ENCODE measurements around the gene ARRB1.
A peak's percentile ranks its signal among the peaks of the same experiment; 100 is the strongest.
"Not testable (repeated sequence)": the region's sequence is repeated elsewhere in the genome, so short reads cannot be mapped to it uniquely, and the experiment has no call there.

The ARRB1 gene

GRCh38 chr11:75341612-75342011 lies 9.8 kb downstream of the ARRB1 start:
- no peaks in the 10 kb centered on the region for H3K27me3 ChIP-seq (ENCODE audit: low read depth, low read length)
- H3K36me3 ChIP-seq (ENCODE audit: control insufficient read depth in 1 of 2, insufficient read depth in 2 of 2, low read length in 2 of 2) = no peaks in the 10 kb centered on the region
- H3K27ac ChIP-seq (ENCODE audit: low read length) = peak overlapping the region; percentile 83
- peaks cover 82 to 98% of the 10 kb centered on the region in 2 donors for H3K4me1 ChIP-seq (ENCODE audit: control insufficient read depth in 1 of 2, insufficient read depth in 2 of 2, low read length in 2 of 2)
- H3K9me3 ChIP-seq (ENCODE audit: control insufficient read depth in 1 of 2, low read length in 2 of 2) = no peaks in the 10 kb centered on the region
- peak overlapping the region in 1 of 2 donors; percentile 6 for H3K4me3 ChIP-seq (ENCODE audit: low read depth in 1 of 2, low read length in 2 of 2)

- peak overlapping the region; percentile 79 for H3K27ac ChIP-seq (ENCODE audit: low read length)
- peak overlapping the region; percentile 8 to 44 for H3K4me3 ChIP-seq (ENCODE audit: low read depth in 1 of 2, low read length in 2 of 2)
- no peaks in the 10 kb centered on the region for H3K9me3 ChIP-seq (ENCODE audit: control insufficient read depth in 1 of 2, low read length in 2 of 2)
- peaks cover 72 to 97% of the 10 kb centered on the region in 2 donors for H3K4me1 ChIP-seq (ENCODE audit: control insufficient read depth in 1 of 2, insufficient read depth in 2 of 2, low read length in 2 of 2)
- H3K36me3 ChIP-seq (ENCODE audit: control insufficient read depth in 1 of 2, insufficient read depth in 2 of 2, low read length in 2 of 2) = no peaks in the 10 kb centered on the region
- H3K27me3 ChIP-seq (ENCODE audit: low read depth, low read length) = no peaks in the 10 kb centered on the region
These were observed 11.6 kb downstream of the ARRB1 start for GRCh38 chr11:75339685-75340409.

- peak overlapping the region; percentile 79 for H3K27ac ChIP-seq (ENCODE audit: low read length)
- no peaks in the 10 kb centered on the region for H3K36me3 ChIP-seq (ENCODE audit: control insufficient read depth in 1 of 2, insufficient read depth in 2 of 2, low read length in 2 of 2)
- H3K4me3 ChIP-seq (ENCODE audit: low read depth in 1 of 2, low read length in 2 of 2) = peak overlapping the region in 1 of 2 donors; percentile 6
- no peaks in the 10 kb centered on the region for H3K9me3 ChIP-seq (ENCODE audit: control insufficient read depth in 1 of 2, low read length in 2 of 2)
- H3K4me1 ChIP-seq (ENCODE audit: control insufficient read depth in 1 of 2, insufficient read depth in 2 of 2, low read length in 2 of 2) = peaks cover 70 to 97% of the 10 kb centered on the region in 2 donors
- H3K27me3 ChIP-seq (ENCODE audit: low read depth, low read length) = no peaks in the 10 kb centered on the region
These were observed 12.8 kb downstream of the ARRB1 start for GRCh38 chr11:75338516-75339208.

GRCh38 chr11:75337195-75337654 lies 14.2 kb downstream of the ARRB1 start:
- H3K4me1 ChIP-seq (ENCODE audit: control insufficient read depth in 1 of 2, insufficient read depth in 2 of 2, low read length in 2 of 2) = peaks cover 63 to 95% of the 10 kb centered on the region in 2 donors
- peak overlapping the region; percentile 68 for H3K27ac ChIP-seq (ENCODE audit: low read length)
- H3K9me3 ChIP-seq (ENCODE audit: control insufficient read depth in 1 of 2, low read length in 2 of 2) = no peaks in the 10 kb centered on the region
- no peak overlapping the region for H3K4me3 ChIP-seq (ENCODE audit: low read depth in 1 of 2, low read length in 2 of 2)
- H3K36me3 ChIP-seq (ENCODE audit: control insufficient read depth in 1 of 2, insufficient read depth in 2 of 2, low read length in 2 of 2) = no peaks in the 10 kb centered on the region
- no peaks in the 10 kb centered on the region for H3K27me3 ChIP-seq (ENCODE audit: low read depth, low read length)

GRCh38 chr11:75334976-75335375 lies 16.5 kb downstream of the ARRB1 start:
- Histone ChIP-seq H3K27ac (ENCODE audit: low read length) (peak overlapping the region; percentile 44), H3K4me1 (ENCODE audit: control insufficient read depth in 1 of 2, insufficient read depth in 2 of 2, low read length in 2 of 2) (peaks cover 54 to 82% of the 10 kb centered on the region in 2 donors)

GRCh38 chr11:75334402-75334891 lies 17.0 kb downstream of the ARRB1 start:
- Histone ChIP-seq H3K4me1 (ENCODE audit: control insufficient read depth in 1 of 2, insufficient read depth in 2 of 2, low read length in 2 of 2) (peaks cover 52 to 82% of the 10 kb centered on the region in 2 donors), H3K27me3 (ENCODE audit: low read depth, low read length) (no peaks in the 10 kb centered on the region), H3K27ac (ENCODE audit: low read length) (no peak overlapping the region), H3K4me3 (ENCODE audit: low read depth in 1 of 2, low read length in 2 of 2) (no peak overlapping the region), H3K9me3 (ENCODE audit: control insufficient read depth in 1 of 2, low read length in 2 of 2) (no peaks in the 10 kb centered on the region), H3K36me3 (ENCODE audit: control insufficient read depth in 1 of 2, insufficient read depth in 2 of 2, low read length in 2 of 2) (no peaks in the 10 kb centered on the region)

More at GRCh38 chr11:75334976-75335375, 16.5 kb downstream of the ARRB1 start:
- Histone ChIP-seq H3K9me3 (ENCODE audit: control insufficient read depth in 1 of 2, low read length in 2 of 2) (no peaks in the 10 kb centered on the region), H3K4me3 (ENCODE audit: low read depth in 1 of 2, low read length in 2 of 2) (no peak overlapping the region), H3K36me3 (ENCODE audit: control insufficient read depth in 1 of 2, insufficient read depth in 2 of 2, low read length in 2 of 2) (no peaks in the 10 kb centered on the region), H3K27me3 (ENCODE audit: low read depth, low read length) (no peaks in the 10 kb centered on the region)

GRCh38 chr11:75333807-75334140 lies 17.7 kb downstream of the ARRB1 start:
- Histone ChIP-seq H3K9me3 (ENCODE audit: control insufficient read depth in 1 of 2, low read length in 2 of 2) (no peaks in the 10 kb centered on the region), H3K27me3 (ENCODE audit: low read depth, low read length) (no peaks in the 10 kb centered on the region), H3K27ac (ENCODE audit: low read length) (peak overlapping the region; percentile 65), H3K36me3 (ENCODE audit: control insufficient read depth in 1 of 2, insufficient read depth in 2 of 2, low read length in 2 of 2) (no peaks in the 10 kb centered on the region), H3K4me3 (ENCODE audit: low read depth in 1 of 2, low read length in 2 of 2) (no peak overlapping the region), H3K4me1 (ENCODE audit: control insufficient read depth in 1 of 2, insufficient read depth in 2 of 2, low read length in 2 of 2) (peaks cover 49 to 82% of the 10 kb centered on the region in 2 donors)

GRCh38 chr11:75333022-75333806 lies 18.2 kb downstream of the ARRB1 start:
- no peak overlapping the region for H3K4me3 ChIP-seq (ENCODE audit: low read depth in 1 of 2, low read length in 2 of 2)
- H3K36me3 ChIP-seq (ENCODE audit: control insufficient read depth in 1 of 2, insufficient read depth in 2 of 2, low read length in 2 of 2) = no peaks in the 10 kb centered on the region
- H3K4me1 ChIP-seq (ENCODE audit: control insufficient read depth in 1 of 2, insufficient read depth in 2 of 2, low read length in 2 of 2) = peaks cover 49 to 84% of the 10 kb centered on the region in 2 donors
- H3K9me3 ChIP-seq (ENCODE audit: control insufficient read depth in 1 of 2, low read length in 2 of 2) = no peaks in the 10 kb centered on the region
- peak overlapping the region; percentile 65 for H3K27ac ChIP-seq (ENCODE audit: low read length)
- no peaks in the 10 kb centered on the region for H3K27me3 ChIP-seq (ENCODE audit: low read depth, low read length)

- not testable (repeated sequence) for H3K9me3 ChIP-seq (ENCODE audit: control insufficient read depth in 1 of 2, low read length in 2 of 2); H3K27ac ChIP-seq (ENCODE audit: low read length); H3K36me3 ChIP-seq (ENCODE audit: control insufficient read depth in 1 of 2, insufficient read depth in 2 of 2, low read length in 2 of 2); H3K4me3 ChIP-seq (ENCODE audit: low read depth in 1 of 2, low read length in 2 of 2); H3K27me3 ChIP-seq (ENCODE audit: low read depth, low read length)
- peaks cover 39 to 77% of the 10 kb centered on the region in 2 donors for H3K4me1 ChIP-seq (ENCODE audit: control insufficient read depth in 1 of 2, insufficient read depth in 2 of 2, low read length in 2 of 2)
These were observed 19.7 kb downstream of the ARRB1 start for GRCh38 chr11:75331761-75332160.

GRCh38 chr11:75331304-75331703 lies 20.2 kb downstream of the ARRB1 start:
- not testable (repeated sequence) for H3K27me3 ChIP-seq (ENCODE audit: low read depth, low read length); H3K36me3 ChIP-seq (ENCODE audit: control insufficient read depth in 1 of 2, insufficient read depth in 2 of 2, low read length in 2 of 2); H3K9me3 ChIP-seq (ENCODE audit: control insufficient read depth in 1 of 2, low read length in 2 of 2); H3K27ac ChIP-seq (ENCODE audit: low read length); H3K4me3 ChIP-seq (ENCODE audit: low read depth in 1 of 2, low read length in 2 of 2)
- H3K4me1 ChIP-seq (ENCODE audit: control insufficient read depth in 1 of 2, insufficient read depth in 2 of 2, low read length in 2 of 2) = peaks cover 36 to 75% of the 10 kb centered on the region in 2 donors

- not testable (repeated sequence) for H3K4me3 ChIP-seq (ENCODE audit: low read depth in 1 of 2, low read length in 2 of 2); H3K27me3 ChIP-seq (ENCODE audit: low read depth, low read length); H3K36me3 ChIP-seq (ENCODE audit: control insufficient read depth in 1 of 2, insufficient read depth in 2 of 2, low read length in 2 of 2); H3K9me3 ChIP-seq (ENCODE audit: control insufficient read depth in 1 of 2, low read length in 2 of 2)
- peaks cover 36 to 76% of the 10 kb centered on the region in 2 donors for H3K4me1 ChIP-seq (ENCODE audit: control insufficient read depth in 1 of 2, insufficient read depth in 2 of 2, low read length in 2 of 2)
- H3K27ac ChIP-seq (ENCODE audit: low read length) = peak overlapping the region; percentile 50
These were observed 20.6 kb downstream of the ARRB1 start for GRCh38 chr11:75330886-75331285.
